ENCODE results near the gene CACNG3. TPM values are rescaled to one million over a fixed set of nuclear protein-coding genes. Genes with fewer than 3 reads are reported as not detected.

Gene CACNG3
- total and polyA plus RNA-seq, 12 donors, result 0.55 to 1.6 (median 1.2) TPM; not detected in 6

DNA sequence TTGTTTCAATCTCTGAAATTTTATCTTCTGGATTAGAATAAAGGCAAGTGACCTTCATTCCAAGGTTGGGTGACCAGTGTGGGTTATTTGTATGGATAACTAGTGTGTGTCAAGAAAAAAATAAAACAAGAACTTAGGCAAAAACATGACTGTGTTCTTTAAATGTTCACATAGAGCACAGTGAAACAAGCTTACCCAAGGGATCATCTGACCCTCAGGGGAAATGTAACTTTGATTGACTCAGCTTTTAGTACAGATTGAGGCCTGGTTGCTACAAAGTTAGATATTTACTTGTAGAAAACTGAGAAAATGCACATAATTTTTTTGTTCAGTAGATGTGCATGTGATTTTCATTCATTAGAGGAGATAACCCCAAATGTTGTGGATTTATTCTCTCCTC is 6.7 kb downstream of the CACNG3 start:
- no peak for DNase-seq
- no peaks in the 10 kb centered on the region for H3K27me3 ChIP-seq
- no peaks in the 10 kb centered on the region for H3K36me3 ChIP-seq (replicated peaks in 1 of 2)
- TF ChIP-seq, protein P1, sequence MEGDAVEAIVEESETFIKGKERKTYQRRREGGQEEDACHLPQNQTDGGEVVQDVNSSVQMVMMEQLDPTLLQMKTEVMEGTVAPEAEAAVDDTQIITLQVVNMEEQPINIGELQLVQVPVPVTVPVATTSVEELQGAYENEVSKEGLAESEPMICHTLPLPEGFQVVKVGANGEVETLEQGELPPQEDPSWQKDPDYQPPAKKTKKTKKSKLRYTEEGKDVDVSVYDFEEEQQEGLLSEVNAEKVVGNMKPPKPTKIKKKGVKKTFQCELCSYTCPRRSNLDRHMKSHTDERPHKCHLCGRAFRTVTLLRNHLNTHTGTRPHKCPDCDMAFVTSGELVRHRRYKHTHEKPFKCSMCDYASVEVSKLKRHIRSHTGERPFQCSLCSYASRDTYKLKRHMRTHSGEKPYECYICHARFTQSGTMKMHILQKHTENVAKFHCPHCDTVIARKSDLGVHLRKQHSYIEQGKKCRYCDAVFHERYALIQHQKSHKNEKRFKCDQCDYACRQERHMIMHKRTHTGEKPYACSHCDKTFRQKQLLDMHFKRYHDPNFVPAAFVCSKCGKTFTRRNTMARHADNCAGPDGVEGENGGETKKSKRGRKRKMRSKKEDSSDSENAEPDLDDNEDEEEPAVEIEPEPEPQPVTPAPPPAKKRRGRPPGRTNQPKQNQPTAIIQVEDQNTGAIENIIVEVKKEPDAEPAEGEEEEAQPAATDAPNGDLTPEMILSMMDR (IDR thresholded peaks at IDR 0.05), result no peak
- no peak for TF ChIP-seq POLR2A (IDR thresholded peaks at IDR 0.05)
- no peak overlapping the region for H3K4me3 ChIP-seq
- intact Hi-C loops (cut with DNase I), result no loop called here
- no peaks in the 10 kb centered on the region for H3K9me3 ChIP-seq (replicated peaks in 1 of 3)
- no peak overlapping the region for H3K27ac ChIP-seq
- H3K4me1 ChIP-seq (replicated peaks in 1 of 2), result no peaks in the 10 kb centered on the region

DNA sequence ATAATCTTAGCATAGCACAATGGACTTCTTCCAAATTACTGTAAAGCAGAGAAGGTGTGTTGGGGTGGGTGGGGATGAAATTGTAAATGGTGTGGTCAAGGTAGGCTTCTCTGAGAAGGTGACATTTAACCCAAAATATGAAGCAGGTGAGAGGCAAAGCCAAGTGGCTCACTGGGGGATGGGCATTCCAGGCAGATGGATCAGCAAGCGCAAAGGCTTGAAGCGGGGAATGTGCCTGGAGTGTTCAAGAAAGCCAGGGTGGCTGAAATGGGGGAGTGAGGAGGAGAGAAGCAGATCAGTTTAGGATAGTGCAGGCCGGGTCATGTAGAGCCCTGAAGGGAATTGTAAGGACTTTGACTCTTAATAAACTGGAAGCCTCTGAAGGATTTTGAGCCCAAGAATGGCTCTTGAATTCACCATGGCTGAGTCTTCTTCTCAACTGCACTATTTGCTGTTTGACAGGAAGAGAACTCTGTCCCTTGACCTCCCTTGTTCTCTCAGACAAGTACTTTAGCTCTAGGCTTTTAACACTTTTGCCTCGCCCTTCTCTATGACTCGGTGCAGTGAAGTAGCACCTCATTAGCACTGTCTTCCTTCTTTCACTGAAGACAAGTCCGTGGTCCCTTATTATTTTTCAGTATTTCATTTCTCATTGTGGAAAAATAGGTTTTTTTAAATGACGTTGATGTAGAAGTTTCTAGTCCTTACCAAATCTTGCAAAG is 14.7 kb downstream of the CACNG3 start:
- WGBS, 4 donors, result 66 to 77% (median 73%) methylated on average over 7 of the region's 7 CpGs
- no peaks in the 10 kb centered on the region for H3K4me1 ChIP-seq (replicated peaks in 1 of 2)
- no peaks in the 10 kb centered on the region for H3K36me3 ChIP-seq (replicated peaks in 1 of 2)
- H3K9me3 ChIP-seq (replicated peaks in 1 of 3), result no peaks in the 10 kb centered on the region
- H3K4me3 ChIP-seq, result no peak overlapping the region
- DNase-seq, result no peak
- TF ChIP-seq POLR2A (IDR thresholded peaks at IDR 0.05), result no peak
- TF ChIP-seq, protein P1 (IDR thresholded peaks at IDR 0.05), result no peak
- H3K27ac ChIP-seq, result no peak overlapping the region
- intact Hi-C loops (cut with DNase I), result no loop called here
- no peaks in the 10 kb centered on the region for H3K27me3 ChIP-seq

DNA sequence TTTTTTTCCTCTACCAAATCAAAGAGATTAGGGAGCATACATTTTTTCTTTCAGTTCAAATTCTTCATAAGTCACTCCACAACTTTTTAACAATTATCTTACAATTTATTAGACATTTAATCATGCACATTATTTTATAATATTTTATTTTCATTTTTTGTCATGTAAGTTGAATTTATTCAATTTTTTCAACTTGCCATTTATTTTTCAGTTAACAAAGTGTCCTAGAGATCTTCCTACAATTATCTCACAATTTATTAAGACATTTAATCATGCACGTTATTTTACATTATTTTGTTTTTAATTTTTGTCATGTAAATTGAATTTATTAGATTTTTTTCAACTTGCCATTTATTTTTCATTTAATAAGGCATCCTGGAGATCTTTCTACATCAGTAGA is 16.2 kb downstream of the CACNG3 start:
- DNase-seq, result no peak
- no peak overlapping the region for H3K27ac ChIP-seq
- TF ChIP-seq POLR2A (IDR thresholded peaks at IDR 0.05), result no peak
- TF ChIP-seq, protein P1 (IDR thresholded peaks at IDR 0.05), result no peak
- no peak overlapping the region for H3K4me3 ChIP-seq
- H3K9me3 ChIP-seq (replicated peaks in 1 of 3), result no peaks in the 10 kb centered on the region
- intact Hi-C loops (cut with DNase I), result no loop called here
- no peaks in the 10 kb centered on the region for H3K36me3 ChIP-seq (replicated peaks in 1 of 2)
- 41 to 54% (median 45%) methylated on average over 1 of the region's 1 CpG for whole genome bisulfite sequencing, 4 donors
- H3K27me3 ChIP-seq, result no peaks in the 10 kb centered on the region
- no peaks in the 10 kb centered on the region for H3K4me1 ChIP-seq (replicated peaks in 1 of 2)

DNA sequence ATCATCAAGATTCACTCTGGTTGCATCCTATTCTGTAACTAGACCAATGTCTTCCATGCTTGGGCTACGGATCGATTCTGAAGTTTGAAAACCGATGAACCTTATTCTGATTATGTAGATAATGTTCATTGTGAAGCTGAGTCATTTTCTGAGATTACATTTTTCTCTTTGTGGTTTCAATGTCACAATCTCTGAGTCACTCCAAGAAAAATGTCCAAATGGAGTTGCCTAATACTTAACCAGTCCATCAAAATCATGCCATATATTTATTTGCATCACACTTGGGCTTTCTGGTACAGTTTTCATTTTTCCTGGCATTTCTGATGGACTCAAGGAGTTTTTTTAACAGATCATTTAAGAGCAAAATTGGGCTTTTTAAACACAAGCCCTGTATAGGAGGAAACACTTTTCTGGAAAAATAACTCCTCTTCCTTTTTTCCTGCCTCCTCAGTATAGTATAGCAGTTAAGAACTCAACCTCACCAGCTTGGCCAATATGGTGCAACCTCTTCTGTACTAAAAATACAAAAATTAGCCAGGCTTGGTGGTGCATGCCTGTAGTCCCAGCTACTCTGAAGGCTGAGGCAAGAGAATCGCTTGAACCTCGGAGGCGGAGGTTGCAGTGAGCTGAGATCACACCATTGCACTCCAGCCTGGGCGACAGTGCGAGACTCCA is 17.5 kb downstream of the CACNG3 start:
- Histone ChIP-seq H3K4me1 (replicated peaks in 1 of 2) (no peaks in the 10 kb centered on the region), H3K4me3 (no peak overlapping the region), H3K27ac (no peak overlapping the region), H3K9me3 (replicated peaks in 1 of 3) (no peaks in the 10 kb centered on the region), H3K36me3 (replicated peaks in 1 of 2) (no peaks in the 10 kb centered on the region), H3K27me3 (no peaks in the 10 kb centered on the region)
- intact Hi-C loops (cut with DNase I), result no loop called here
- DNase-seq, result no peak
- TF ChIP-seq, protein P1 (IDR thresholded peaks at IDR 0.05), result no peak
- no peak for TF ChIP-seq POLR2A (IDR thresholded peaks at IDR 0.05)
- 64 to 73% (median 69%) methylated on average over 7 to 8 of the region's 8 CpGs for WGBS, 4 donors

Measured in adrenal gland (tissue), 12 donors.